ENCODE data around the gene FBXL4. TPM values are rescaled to one million over a fixed set of nuclear protein-coding genes. Genes with fewer than 3 reads are reported as not detected.
A peak's percentile ranks its signal among the peaks of the same experiment; 100 is the strongest.

FBXL4 gene
- polyA plus RNA-seq, 1 of the 3 experiments (the other 2 are of a cell fraction): 8.1 TPM

GRCh38 chr6:98835149-98836024, 112.4 kb downstream of the FBXL4 start (continued):
- TF ChIP-seq, protein P1, sequence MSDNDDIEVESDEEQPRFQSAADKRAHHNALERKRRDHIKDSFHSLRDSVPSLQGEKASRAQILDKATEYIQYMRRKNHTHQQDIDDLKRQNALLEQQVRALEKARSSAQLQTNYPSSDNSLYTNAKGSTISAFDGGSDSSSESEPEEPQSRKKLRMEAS (IDR thresholded peaks at IDR 0.05; ENCODE audit: low read depth): 0 out of 2 replicates have a peak, but pooled peaks have one; percentile 22
- TF ChIP-seq EP300 (IDR thresholded peaks at IDR 0.05; ENCODE audit: borderline replicate concordance in 1 of 2, low read depth in 1 of 2, low read length in 1 of 2) (no peak), RAD21 (IDR thresholded peaks at IDR 0.05; ENCODE audit: low read length) (no peak)

- 1% methylated on average over 44 of the region's 83 CpGs for WGBS (ENCODE audit: low lambda C conversion rate)
- DNase-seq: peak; percentile 97
- Histone ChIP-seq H3K9me2 (no peaks in the 10 kb centered on the region), H3K9ac (peak within 1 kb of the TSS; percentile 50; the same call in 1 of the 2 replicates), H4K20me1 (ENCODE audit: insufficient read depth) (no peaks in the 10 kb centered on the region; the same call in 1 of the 2 replicates), H3K9me3 (no peaks in the 10 kb centered on the region), H3K27ac (ENCODE audit: low read depth in 2 of 2, low read length in 1 of 2) (peak within 1 kb of the TSS; percentile 83 to 84), H2AFZ (ENCODE audit: low read depth) (peak within 1 kb of the TSS; percentile 77), H3K79me2 (ENCODE audit: insufficient read depth) (peaks cover 10% of the 10 kb centered on the region), H3K4me1 (ENCODE audit: control insufficient read depth in 1 of 2, insufficient read depth in 2 of 2, low read depth in 1 of 2, low read length in 1 of 2) (peaks cover 0 to 37% of the 10 kb centered on the region in 2 experiments; a peak in 2 of 4 replicates), H3F3A (replicated peaks; ENCODE audit: insufficient read depth) (peaks cover 20% of the 10 kb centered on the region), H3K36me3 (replicated peaks in 1 of 2; ENCODE audit: control insufficient read depth in 1 of 2, insufficient read depth in 2 of 2, low read length in 1 of 2) (no peaks in the 10 kb centered on the region), H3K27me3 (ENCODE audit: insufficient read depth) (no peaks in the 10 kb centered on the region), H3K4me2 (peak within 1 kb of the TSS; percentile 91), H3K4me3 (ENCODE audit: low read depth in 2 of 2, low read length in 1 of 2) (peak within 1 kb of the TSS; percentile 60 to 69)
- ChIA-PET CTCF (interaction anchor here (0.7 to 2.4 kb wide), 8 partner anchors 10 to 1393 kb away, joined by 3 to 8 read pairs (median 4); no protein-coding TSS in a partner anchor), POLR2A (no interaction called here)
- TF ChIP-seq TCF12 (IDR thresholded peaks at IDR 0.05) (0 out of 2 replicates have a peak, but pooled peaks have one; percentile 3), YY1 (IDR thresholded peaks at IDR 0.05; ENCODE audit: low read depth) (peak; percentile 47), ELF1 (IDR thresholded peaks at IDR 0.05) (no peak), PBX3 (IDR thresholded peaks at IDR 0.05) (peak; percentile 81), REST (IDR thresholded peaks at IDR 0.05; ENCODE audit: low read depth, low read length) (no peak), MEF2A (IDR thresholded peaks at IDR 0.05; ENCODE audit: borderline replicate concordance, low read depth) (no peak), MXI1 (IDR thresholded peaks at IDR 0.05; ENCODE audit: low read depth, low read length) (peak; percentile 48; the same call in 1 of the 2 replicates), CHD2 (IDR thresholded peaks at IDR 0.05; ENCODE audit: low read length, partially characterized antibody) (peak; percentile 26), RFX5 (IDR thresholded peaks at IDR 0.05; ENCODE audit: low read length) (peak; percentile 97), EP300 (IDR thresholded peaks at IDR 0.05; ENCODE audit: borderline replicate concordance in 1 of 2, low read depth in 1 of 2, low read length in 1 of 2) (0 out of 4 replicates have a peak, but pooled peaks of 1 of the 2 experiments have one; percentile 30), TAF1 (IDR thresholded peaks at IDR 0.05; ENCODE audit: borderline replicate concordance, low read depth, low read length) (peak; percentile 59), JUND (IDR thresholded peaks at IDR 0.05) (no peak), NRF1 (IDR thresholded peaks at IDR 0.05; ENCODE audit: low read depth, low read length) (no peak)
- TF ChIP-seq, protein P2, sequence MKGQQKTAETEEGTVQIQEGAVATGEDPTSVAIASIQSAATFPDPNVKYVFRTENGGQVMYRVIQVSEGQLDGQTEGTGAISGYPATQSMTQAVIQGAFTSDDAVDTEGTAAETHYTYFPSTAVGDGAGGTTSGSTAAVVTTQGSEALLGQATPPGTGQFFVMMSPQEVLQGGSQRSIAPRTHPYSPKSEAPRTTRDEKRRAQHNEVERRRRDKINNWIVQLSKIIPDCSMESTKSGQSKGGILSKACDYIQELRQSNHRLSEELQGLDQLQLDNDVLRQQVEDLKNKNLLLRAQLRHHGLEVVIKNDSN (IDR thresholded peaks at IDR 0.05; ENCODE audit: borderline replicate concordance, low read depth): peak; percentile 25; the same call in 1 of the 2 replicates
- TF ChIP-seq, protein P3, sequence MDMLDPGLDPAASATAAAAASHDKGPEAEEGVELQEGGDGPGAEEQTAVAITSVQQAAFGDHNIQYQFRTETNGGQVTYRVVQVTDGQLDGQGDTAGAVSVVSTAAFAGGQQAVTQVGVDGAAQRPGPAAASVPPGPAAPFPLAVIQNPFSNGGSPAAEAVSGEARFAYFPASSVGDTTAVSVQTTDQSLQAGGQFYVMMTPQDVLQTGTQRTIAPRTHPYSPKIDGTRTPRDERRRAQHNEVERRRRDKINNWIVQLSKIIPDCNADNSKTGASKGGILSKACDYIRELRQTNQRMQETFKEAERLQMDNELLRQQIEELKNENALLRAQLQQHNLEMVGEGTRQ (IDR thresholded peaks at IDR 0.05; ENCODE audit: borderline replicate concordance, low read depth, low read length): no peak
- TF ChIP-seq, protein P4, sequence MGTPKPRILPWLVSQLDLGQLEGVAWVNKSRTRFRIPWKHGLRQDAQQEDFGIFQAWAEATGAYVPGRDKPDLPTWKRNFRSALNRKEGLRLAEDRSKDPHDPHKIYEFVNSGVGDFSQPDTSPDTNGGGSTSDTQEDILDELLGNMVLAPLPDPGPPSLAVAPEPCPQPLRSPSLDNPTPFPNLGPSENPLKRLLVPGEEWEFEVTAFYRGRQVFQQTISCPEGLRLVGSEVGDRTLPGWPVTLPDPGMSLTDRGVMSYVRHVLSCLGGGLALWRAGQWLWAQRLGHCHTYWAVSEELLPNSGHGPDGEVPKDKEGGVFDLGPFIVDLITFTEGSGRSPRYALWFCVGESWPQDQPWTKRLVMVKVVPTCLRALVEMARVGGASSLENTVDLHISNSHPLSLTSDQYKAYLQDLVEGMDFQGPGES (IDR thresholded peaks at IDR 0.05; ENCODE audit: low read depth, low read length): no peak
- TF ChIP-seq, protein P1 (IDR thresholded peaks at IDR 0.05; ENCODE audit: low read depth): peak; percentile 59
Observed at GRCh38 chr6:98834060-98835031, 113.4 kb downstream of the FBXL4 start, which contains the start of gene POU3F2. POU3F2 (plus strand) TSS chr6:98834574; CDS start chr6:98834874, 300 bp downstream.
